NCI-H1417 (cell line): Measurements from ENCODE around the gene GRK5.
"Not testable (repeated sequence)": the region's sequence is repeated elsewhere in the genome, so short reads cannot be mapped to it uniquely, and the experiment has no call there.

Experiments
- DNase-seq, 3 experiments: peaks; one replicate each; lab custom pipeline; 2025; lab: John Stamatoyannopoulos, UW

The GRK5 gene

DNA sequence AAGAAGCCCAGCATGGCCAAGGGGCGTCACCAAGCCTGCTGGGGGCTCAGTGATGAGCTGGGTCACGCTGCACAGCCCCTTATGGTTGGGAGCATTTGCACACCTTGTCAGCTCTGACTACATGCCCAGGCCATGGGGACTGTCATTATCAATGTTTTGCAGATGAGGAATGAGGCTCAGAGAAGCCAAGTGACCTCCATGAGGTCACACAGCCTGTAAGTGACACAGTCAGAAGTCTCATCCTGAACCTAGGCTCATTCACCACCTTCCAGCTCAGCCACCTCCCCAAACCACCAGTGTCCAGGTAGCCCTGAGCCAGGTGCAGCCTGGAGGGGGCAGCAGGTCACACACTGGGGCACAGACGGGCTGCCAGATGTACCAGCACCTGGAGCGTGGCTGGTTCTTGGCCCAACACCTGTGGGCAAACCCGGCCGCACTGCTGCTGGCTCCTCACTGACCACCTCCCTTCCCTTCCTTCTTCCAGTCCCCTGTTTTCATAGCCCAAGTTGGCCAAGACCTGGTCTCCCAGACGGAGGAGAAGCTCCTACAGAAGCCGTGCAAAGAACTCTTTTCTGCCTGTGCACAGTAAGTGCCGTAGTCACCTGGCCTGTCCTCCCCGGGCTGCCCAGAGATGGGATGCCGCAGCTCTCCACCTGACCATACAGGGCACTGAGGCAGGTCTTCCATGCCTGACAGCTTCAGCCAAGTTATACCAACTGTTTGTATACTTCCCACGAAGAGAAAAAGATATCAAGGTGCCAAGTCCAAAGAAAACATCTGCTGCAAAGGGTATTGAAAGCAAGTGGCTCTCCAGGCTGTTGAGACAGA is 215.5 kb downstream of the GRK5 start:
- no peak for DNase-seq

DNA sequence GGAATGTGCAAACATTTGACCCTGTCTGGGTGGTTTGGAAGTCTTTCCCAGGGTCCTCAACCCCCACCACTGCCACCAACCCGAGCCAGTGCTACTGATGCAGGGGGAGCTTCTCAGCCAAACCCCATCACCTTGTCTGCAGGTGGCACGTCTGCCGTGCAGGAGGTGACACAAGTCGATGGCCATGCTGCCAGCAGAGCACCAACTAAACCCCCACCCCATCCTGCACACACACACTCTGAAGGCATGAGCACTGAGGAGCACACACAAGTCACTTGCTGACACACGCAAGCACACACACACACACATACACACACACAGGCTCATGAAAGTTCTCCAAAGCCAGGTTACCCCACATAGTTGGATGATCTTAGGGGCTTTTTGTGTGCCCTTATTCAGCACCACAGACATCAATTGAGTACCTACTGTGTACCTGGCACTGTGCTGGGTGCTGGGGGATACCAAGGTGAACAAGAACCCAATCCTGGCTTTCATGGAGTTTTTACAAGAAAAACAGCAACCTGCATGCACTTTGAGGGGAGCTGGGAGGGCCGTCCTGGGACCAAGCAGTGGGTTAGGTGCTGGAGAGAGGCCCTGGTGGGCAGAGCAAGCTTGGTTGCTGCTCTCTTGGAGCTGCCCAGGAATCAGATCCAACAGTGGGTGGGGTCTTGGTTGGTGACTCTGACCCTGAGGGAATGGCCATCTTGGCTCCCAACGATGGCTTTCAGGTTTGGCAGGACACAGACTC is 216.3 kb downstream of the GRK5 start:
- no peak for DNase-seq

DNA sequence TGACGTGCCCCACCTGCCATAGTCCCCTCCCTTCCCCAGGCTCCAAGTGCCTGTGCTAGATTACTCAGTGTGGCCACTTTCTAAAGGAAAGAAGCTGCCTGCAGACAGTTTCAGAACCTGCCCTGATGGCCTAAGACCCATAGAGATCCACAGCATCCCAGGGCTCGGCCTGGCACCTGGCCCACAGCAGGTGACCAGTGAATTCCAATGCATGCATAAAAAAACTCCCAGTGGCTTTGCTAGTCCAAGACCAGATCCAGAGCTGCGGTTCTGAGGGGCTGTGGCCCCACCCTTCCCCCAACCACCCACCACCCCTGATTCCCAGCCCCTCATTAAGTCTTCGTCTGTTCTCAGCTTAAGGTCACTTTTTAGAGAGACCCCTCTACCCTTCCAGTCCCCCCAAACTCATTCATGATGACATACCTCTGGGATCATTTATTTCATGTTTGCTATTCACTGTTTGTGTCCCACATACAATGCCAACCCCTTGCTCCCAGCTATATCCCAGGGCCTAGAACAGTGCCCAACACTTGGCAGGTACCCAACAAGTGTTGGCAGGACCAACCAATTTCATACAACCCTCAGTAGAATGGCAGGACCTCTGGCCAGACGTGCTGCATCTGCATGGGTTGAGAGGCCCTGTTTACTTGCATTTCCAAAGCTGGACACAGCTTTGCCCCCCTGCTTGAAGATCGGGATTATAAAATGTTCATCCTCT is 217.0 kb downstream of the GRK5 start:
- DNase-seq: no peak

DNA sequence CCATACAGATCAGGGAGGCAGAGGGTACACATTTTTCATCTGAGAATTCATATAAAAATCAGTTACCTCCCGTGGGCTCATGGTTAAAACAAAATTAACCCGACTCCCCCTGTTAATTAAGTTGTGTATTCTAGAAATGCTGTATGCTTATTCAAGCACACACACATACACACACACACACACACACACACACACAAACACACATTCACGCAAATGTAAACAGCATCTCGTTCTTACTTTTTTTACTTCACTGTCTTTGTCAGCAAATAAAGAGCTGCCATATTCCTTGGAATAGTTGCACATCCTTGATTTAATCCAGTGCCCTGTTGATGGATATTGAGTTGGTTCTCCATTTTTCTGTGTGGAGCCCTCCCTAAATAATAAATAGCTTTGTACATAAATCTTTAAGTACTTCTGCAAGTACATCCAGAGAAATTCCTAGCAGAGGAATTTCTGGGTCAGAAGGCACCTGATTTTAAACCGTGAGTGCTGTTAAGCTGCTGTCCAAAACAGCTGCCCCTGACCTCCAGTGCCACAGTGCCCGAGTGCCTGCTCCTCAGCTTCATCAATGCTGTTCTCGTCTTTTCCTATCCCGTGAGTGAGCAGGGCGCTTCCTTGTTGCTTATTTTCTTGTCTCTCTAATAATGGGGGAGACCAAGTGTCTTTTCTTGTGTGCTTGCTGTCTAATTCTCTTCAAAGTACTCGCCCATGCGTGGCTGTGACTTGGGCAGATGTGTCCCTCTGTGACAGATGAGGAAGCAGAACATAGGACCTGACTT is 217.9 kb downstream of the GRK5 start:
- no peak for DNase-seq

DNA sequence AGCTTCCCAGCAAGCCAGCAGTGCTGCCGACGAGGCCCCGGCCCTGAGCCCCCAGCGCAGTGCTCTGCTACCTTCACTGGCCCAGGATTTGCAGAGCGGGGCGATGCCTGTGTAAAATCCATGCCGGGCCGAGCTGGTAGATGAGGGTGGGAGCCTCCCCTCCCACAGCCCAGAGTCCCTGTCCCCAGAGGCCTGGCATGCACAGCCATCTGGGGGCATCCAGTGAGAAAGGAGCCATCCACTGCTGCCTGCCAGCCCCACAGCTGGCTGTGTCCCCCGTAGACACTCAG is 218.5 kb downstream of the GRK5 start:
- DNase-seq: no peak

DNA sequence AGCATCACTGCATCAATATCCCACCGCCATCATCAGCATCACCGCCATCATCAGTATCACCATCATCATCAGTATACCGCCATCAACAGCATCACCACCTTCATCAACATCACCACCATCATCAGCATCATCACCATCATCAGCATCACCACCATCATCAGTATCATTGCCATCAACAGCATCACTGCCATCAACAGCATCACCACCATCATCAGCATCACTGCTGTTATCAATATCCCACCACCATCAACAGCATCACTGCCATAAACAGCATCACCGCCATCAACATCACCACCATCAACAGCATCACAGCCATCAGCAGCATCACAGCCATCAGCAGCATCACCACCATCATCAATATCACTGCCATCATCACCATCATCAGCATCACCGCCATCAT is 219.3 kb downstream of the GRK5 start:
- DNase-seq: no peak

DNA sequence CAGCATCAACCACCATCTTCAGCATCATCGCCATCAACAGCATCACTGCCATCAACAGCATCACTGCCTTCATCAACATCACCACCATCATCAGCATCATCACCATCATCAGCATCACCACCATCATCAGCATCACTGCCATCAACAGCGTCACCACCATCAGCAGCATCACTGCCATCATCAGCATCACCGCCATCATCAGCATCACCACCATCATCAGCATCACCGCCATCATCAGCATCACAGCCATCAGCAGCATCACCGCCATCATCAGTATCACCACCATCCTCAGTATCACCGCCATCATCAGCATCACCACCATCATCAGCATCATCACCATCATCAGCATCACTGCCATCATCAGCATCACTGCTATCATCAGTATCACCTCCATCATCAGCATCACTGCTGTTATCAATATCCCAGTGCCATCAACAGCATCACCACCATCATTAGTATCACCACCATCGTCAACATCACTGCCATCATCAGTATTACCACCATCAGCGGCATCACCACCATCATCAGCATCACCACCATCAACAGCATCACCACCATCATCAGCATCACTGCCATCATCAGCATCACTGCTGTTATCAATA is 220.0 kb downstream of the GRK5 start:
- DNase-seq: no peak

DNA sequence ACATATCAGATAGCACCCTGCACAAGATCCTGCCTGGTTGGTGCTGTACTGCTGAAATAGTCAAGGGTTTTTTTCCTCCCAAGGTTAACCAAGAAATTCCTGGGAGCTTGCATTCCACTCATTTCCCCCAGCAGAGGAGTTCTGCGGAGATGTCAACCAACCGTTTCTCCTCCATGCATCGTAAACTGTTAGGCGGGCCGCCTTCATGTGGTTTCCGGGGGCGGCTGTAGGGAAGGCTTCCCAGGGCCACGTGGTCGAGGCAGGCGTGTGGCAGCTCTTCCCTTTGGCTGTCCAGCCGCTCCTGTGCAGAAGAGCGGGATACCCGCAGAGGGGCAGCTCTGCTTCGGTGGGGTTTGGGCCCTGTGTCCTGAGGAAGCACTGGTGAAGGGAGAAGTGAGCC is 221.4 kb downstream of the GRK5 start:
- DNase-seq: no peak

DNA sequence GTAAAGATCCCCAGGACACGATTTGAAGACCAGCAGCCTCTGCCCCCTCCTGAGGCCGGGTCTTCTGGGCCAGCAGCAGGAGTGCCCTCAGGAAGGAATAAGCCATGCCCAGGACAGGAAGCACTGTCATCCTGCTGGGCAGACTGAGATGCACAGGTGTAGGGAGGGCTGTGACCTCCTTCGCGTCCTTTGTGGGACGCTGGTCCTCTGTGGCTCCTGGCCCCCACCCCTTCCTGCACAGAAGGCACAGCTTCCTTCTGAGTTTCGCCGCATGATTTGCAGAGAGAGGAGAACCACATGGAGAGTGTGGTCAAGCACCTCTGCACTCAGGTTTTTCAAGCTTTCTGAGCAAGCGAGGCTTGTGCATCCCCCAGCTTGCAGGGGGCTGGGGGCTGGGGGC is 222.4 kb downstream of the GRK5 start:
- no peak for DNase-seq

DNA sequence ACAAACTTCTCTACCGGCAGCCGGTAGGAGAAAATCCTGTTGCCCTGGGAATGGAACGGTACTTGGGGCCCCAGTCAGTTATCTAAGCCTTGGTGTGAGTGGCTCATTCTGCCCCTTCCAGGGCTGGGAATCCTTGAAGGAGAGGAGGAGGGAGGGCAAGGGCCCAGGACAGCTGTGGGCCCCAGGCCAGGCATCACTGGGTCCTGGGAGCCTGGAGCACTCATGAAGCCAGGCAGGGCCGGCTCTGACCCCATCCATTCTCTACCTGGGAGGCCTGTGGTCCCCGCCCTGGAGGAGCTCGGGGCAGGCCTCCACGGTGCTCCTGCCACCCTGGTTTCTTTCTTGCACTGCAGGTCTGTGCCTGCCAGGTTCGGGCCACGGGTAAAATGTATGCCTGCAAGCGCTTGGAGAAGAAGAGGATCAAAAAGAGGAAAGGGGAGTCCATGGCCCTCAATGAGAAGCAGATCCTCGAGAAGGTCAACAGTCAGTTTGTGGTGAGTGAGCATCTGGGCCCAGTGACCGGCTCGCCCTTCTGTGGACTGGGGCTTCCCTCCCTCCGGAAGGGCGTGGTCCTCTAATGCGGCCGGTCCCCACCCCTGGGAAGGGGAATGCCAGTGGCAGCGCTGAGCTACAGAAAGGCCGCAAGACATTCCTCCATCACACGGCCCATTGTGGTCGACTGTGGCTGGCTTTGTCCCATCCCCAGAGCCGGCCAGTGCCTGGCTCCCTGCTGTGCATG is 223.8 kb downstream of the GRK5 start:
- DNase-seq: no peak

DNA sequence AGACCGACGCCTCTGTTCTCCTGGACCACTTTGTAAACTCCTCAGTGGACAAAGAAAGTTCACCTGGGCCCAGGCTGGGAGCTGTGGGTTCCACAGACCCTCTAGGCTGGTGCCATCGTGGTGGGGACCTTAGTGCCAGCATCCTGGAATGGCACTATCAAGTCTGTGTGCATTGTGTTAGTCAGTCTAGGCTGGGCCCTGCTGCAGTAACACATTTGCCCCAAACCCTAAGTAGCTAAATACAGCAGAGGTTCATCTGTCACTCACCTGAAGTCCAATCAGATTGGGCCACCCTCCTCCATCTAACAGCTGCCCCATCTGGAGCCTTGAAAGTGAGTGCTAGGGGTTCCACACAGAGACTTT is 224.4 kb downstream of the GRK5 start:
- DNase-seq: no peak

DNA sequence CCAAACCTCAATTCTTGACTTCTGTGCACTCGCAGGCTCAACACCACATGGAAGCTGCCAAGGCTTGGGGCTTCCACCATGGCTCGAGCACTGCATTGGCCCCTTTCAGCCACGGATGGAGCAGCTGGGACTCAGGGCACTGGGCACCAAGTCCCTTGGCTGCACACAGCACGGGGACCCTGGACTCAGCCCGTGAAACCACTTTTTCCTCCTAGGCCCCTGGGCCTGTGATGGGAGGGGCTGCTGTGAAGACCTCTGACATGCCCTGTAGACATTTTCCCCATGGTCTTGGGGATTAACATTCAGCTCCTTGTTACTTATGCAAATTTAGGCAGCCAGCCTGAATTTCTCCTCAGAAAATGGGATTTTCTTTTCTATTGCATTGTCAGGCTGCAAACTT is 227.6 kb downstream of the GRK5 start:
- not testable (repeated sequence) for DNase-seq

DNA sequence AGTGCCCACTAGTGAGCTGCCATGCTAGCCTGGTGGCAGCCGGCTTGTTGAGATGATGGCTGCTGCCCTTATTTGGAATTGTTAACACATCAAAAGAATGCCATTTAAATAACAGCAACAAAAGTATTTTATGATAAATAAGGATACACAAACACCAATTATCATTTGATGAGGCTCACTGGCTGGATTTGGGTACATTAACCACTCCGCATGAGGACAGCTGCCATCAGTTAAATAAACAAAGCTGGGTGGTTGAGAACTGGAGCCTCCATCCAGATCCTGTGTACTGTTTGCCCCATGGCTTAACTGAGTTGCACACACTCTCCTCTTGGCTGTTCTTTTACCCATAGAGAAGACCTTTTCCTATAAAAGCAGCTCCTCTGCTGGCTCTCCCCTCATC is 231.3 kb downstream of the GRK5 start:
- DNase-seq: no peak

DNA sequence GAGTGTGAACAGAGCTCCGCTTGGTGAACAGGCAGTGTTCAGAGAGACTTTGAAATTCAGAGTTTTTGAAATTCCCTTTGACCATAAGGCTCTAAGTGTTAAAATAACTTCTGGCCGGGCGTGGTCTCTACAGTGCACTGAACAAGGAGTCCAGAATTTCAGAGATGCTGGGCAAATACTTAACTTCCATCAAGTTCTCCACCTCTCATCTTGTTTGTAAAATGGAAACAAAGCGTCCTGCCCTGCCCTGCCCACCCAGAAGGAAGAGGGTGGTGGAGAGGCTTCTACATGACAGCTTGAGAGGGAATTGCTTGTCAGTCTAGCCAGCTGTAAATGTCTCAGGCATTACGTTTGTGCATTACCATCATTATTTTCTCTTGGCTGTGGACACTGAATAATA is 232.6 kb downstream of the GRK5 start:
- DNase-seq: no peak

DNA sequence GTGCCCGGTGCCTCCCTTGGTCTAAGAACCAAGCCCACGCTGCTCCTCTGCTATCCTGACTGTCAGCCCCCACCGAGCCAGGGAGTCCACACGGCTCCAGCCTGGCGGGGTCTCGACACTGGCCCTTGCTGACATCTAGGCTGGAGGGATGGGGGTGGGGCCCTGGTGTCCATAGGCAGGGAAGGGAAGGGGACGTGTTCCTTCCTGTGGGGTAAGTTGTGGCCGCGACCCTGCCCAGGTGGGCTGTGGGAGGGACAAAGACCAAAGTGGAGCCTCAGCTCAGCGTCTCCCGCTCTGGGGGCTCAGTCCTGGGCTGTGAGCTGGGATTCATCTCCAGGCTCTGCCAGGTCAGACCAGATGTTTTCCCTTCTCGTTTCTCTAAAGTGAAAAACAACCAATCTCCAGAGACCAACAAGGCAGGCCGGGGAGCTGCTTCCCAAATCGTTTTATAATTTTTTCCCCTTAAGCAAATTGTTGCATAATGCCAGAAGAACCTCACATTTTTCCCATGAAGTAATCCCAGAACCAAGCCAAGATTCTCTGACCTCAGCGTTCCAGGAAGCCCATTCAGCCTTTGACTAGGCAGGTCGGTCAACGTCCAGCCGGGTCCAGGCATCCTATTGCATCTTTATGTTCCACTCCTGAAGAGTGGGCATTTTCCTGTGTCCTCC is 233.9 kb downstream of the GRK5 start:
- DNase-seq: no peak

DNA sequence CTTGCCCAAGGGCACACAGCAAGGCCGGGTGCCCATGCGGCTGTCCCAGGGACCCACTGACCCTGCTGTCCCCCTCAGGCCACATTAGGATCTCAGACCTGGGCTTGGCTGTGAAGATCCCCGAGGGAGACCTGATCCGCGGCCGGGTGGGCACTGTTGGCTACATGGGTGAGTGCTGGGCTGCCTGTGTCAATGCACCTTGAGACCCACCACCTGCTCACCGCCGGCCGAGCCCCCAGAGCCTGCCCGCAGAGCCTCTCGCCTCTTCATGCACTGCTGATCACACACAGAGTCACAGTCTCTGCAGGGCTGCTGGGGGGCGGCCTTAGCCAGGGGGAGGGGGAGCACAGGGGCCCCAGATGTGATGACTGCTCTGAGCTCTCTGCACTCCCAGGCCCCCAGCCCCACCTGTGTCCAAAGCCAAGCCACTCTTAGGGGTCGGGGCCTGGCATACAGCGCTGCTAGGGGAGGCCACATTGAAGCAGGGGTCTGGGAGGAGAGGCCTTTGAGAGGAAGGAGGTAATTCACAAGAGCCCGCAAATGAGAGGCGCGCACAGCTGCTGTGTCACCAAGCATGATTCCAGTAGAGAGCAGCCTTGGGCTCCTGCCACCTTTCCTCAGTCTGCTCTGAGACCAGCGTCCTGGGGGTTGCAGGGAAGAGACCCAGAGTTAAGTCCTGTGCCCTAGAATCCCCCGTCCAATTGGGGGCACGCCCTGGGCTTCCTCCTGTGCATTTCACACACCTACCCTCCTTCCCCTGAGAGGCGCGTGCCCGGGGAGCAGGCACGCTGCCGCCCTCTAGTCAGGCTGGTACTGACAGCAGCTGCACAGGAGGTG is 234.8 kb downstream of the GRK5 start:
- peak in 1 of 3 experiments; percentile 26 for DNase-seq

DNA sequence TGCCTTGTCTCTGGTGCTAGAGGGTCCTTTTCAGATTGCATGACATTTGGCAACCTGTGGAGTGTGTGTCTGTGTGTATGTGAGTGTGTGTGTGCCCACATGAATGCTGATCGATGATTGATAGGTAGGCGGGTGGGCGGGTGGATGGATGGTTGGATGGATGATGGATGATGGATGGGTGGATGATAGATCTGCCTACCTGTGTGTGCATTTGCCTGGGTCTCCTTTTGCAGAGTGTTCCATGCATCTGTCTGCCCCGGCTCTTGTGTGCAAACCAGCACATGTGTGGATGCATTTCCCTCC is 235.3 kb downstream of the GRK5 start:
- DNase-seq: no peak

DNA sequence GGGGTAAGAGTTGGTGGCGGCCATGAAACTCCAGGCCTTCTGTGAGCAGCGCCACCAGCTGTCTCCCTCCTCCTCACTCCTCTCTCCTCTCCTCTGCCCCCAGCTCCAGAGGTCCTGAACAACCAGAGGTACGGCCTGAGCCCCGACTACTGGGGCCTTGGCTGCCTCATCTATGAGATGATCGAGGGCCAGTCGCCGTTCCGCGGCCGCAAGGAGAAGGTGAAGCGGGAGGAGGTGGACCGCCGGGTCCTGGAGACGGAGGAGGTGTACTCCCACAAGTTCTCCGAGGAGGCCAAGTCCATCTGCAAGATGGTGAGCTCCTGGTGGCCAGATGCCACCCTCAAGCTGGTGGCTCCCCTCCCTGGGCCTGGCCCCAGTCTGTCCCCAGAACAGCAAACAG is 236.1 kb downstream of the GRK5 start:
- no peak for DNase-seq

DNA sequence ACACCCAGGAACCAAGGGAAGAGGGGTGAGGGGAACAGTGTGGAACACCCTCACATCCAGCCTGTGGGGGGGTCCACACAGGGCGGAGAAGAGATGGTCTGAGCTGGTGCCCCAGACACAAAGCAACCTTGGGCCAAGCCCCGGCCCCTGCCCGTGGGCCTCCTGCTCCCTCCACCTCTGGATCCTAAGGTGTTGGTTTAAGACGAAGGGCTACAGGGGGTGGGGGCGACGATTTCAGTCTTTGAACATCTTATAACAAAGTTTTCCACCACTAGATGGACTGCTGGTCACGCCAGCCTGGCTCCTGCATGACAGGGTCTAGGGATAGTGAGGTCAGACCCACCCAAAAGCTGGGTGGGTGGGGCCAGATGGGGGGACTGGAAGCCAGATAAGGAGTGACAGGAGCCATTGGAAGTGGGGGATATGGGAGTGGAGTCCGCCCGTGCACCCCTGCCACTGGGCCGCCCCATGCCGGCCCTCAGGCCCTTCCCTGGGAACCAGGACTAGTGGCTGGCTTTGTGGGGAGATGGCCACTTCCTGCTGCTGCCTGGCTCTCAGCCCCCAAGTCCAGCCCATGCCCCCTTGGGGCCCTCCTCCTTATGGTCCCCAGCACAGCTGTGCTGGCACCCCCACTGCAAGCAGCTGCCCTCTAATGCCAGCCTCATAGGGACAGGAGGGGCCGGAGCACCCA is 236.7 kb downstream of the GRK5 start:
- no peak for DNase-seq
